Esophagus muscularis mucosa (tissue), 4 donors: Measurements from ENCODE around the gene ATP5ME.

Experiments
- CTCF ChIP-seq, 3 experiments: fragments of 200-600 bp in 2 of 3; fragments of 450-650 bp in 1 of 3; sonication (generic) in 2 of 3; IDR thresholded peaks; one replicate each; pipeline ENCODE4 v1.5.1; 2017 to 2019; ENCODE audit warnings: antibody characterized with exemption in 3 of 3, mild to moderate bottlenecking in 2 of 3, moderate library complexity in 1 of 3
- EP300 ChIP-seq: sonication (generic); formaldehyde crosslinking; IDR thresholded peaks from one replicate; pipeline ENCODE4 v1.6.1; 2017; ENCODE audit warnings: antibody characterized with exemption
- POLR2A ChIP-seq: fragments of 450-650 bp; IDR thresholded peaks from one replicate; pipeline ENCODE4 v1.6.1; 2017; ENCODE audit warnings: antibody characterized with exemption, moderate library complexity, mild to moderate bottlenecking, low read depth
- POLR2AphosphoS5 ChIP-seq, 2 donors: sonication (generic); formaldehyde crosslinking; IDR thresholded peaks; one replicate each; pipeline ENCODE4 v1.6.1; 2017; ENCODE audit warnings: antibody characterized with exemption in 2 of 2

- TF ChIP-seq CTCF (IDR thresholded peaks at IDR 0.05) (no peak), POLR2A (no peak), EP300 (no peak), POLR2AphosphoS5 (IDR thresholded peaks at IDR 0.05) (no peak)
These were observed 15.1 kb downstream of the ATP5ME start for GRCh38 chr4:658681-659667.
